HG03064 (cell line): ENCODE measurements around the gene BET1.
"Not testable (repeated sequence)": the region's sequence is repeated elsewhere in the genome, so short reads cannot be mapped to it uniquely, and the experiment has no call there.

ENCODE experiments used
- ATAC-seq: cut with Tn5 transposase; IDR thresholded peaks from one replicate; pipeline ENCODE4 v1.9.1; 2021; ENCODE audit warnings: low read depth; ENCODE audit not compliant: unreplicated experiment

Gene BET1

GRCh38 chr7:94004024-94004951 lies at the start of gene BET1:
TSS of gene BET1 (minus strand) at chr7:94004355. CDS start at chr7:94004216, 139 bp downstream.
- peak; percentile 96 for ATAC-seq

- ATAC-seq: no peak
These were observed 49.4 kb upstream of the BET1 start for GRCh38 chr7:94053532-94053931.

GRCh38 chr7:94052398-94053180 lies 48.4 kb upstream of the BET1 start:
- peak; percentile 47 for ATAC-seq

GRCh38 chr7:94050046-94050445 lies 45.9 kb upstream of the BET1 start:
- peak; percentile 80 for ATAC-seq

GRCh38 chr7:94049615-94050014 lies 45.5 kb upstream of the BET1 start:
- ATAC-seq: peak; percentile 12

GRCh38 chr7:94048755-94049154 lies 44.6 kb upstream of the BET1 start:
- ATAC-seq: no peak

GRCh38 chr7:94047956-94048355 lies 43.8 kb upstream of the BET1 start:
- no peak for ATAC-seq

- ATAC-seq: no peak
These were observed 41.4 kb upstream of the BET1 start for GRCh38 chr7:94045581-94045980.

- no peak for ATAC-seq
These were observed 40.7 kb upstream of the BET1 start for GRCh38 chr7:94044806-94045205.

- no peak for ATAC-seq
These were observed 39.1 kb upstream of the BET1 start for GRCh38 chr7:94043299-94043698.

- ATAC-seq: peak; percentile 71
These were observed 38.2 kb upstream of the BET1 start for GRCh38 chr7:94042381-94042780.

- no peak for ATAC-seq
These were observed 37.4 kb upstream of the BET1 start for GRCh38 chr7:94041529-94041928.

- ATAC-seq: no peak
These were observed 36.1 kb upstream of the BET1 start for GRCh38 chr7:94040254-94040653.

- no peak for ATAC-seq
These were observed 35.3 kb upstream of the BET1 start for GRCh38 chr7:94039368-94040035.

GRCh38 chr7:94031865-94032264 lies 27.7 kb upstream of the BET1 start:
- no peak for ATAC-seq

- no peak for ATAC-seq
These were observed 26.5 kb upstream of the BET1 start for GRCh38 chr7:94030634-94031033.

GRCh38 chr7:94029976-94030375 lies 25.8 kb upstream of the BET1 start:
- no peak for ATAC-seq

- no peak for ATAC-seq
These were observed 24.6 kb upstream of the BET1 start for GRCh38 chr7:94028768-94029167.

GRCh38 chr7:94026619-94027018 lies 22.5 kb upstream of the BET1 start:
- ATAC-seq: not testable (repeated sequence)

GRCh38 chr7:94022550-94022949 lies 18.4 kb upstream of the BET1 start:
- ATAC-seq: no peak

GRCh38 chr7:94016786-94017185 lies 12.6 kb upstream of the BET1 start:
- ATAC-seq: no peak
